Measurements from ENCODE around the gene LRTM1.

The LRTM1 gene

DNA sequence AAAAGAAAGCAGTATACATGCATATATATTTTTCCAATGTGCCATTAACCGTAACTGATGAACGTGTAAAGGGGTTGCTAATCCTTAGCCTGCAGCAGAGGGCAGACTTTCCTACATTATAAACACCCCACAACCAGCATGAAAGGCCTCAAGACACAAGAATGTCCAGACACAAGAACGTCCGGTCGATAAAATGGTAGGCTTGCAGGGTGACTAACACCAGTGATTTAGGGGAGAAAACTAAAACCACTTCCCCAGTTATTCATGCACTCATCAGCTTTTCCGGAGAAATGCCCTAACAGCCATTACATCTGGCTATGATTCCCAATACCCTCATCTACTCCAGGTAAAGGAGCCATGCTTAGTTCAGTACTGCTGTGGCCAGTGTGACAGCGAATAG lies 57.4 kb downstream of the LRTM1 start:
- Histone ChIP-seq H3K27me3 (ENCODE audit: control insufficient read depth, insufficient read depth, low read length) (no peaks in the 10 kb centered on the region), H3K9me3 (replicated peaks; ENCODE audit: low read length) (no peaks in the 10 kb centered on the region), H3K4me2 (ENCODE audit: low read length) (no peak overlapping the region), H3K4me1 (ENCODE audit: control insufficient read depth, insufficient read depth, low read length) (peaks cover 7% of the 10 kb centered on the region), H3K36me3 (ENCODE audit: insufficient read depth, low read length) (no peaks in the 10 kb centered on the region), H3K4me3 (ENCODE audit: low read length) (no peak overlapping the region), H3K9ac (ENCODE audit: low read depth, low read length) (no peak overlapping the region)

Measured in skeletal muscle satellite cell (primary cell).